22Rv1 (cell line): ENCODE results near the gene MAPK14.
"Not testable (repeated sequence)": the region's sequence is repeated elsewhere in the genome, so short reads cannot be mapped to it uniquely, and the experiment has no call there.

Source experiments
- ZFX ChIP-seq: fragments of 450-650 bp; IDR thresholded peaks from 2 replicates; pipeline ENCODE4 v1.6.1; 2017; ENCODE audit warnings: antibody characterized with exemption, borderline replicate concordance
- TF ChIP-seq, protein P1 (sequence below): fragments of 450-650 bp; IDR thresholded peaks from 2 replicates; pipeline ENCODE4 v1.5.1; 2017; ENCODE audit warnings: mild to moderate bottlenecking

DNA sequence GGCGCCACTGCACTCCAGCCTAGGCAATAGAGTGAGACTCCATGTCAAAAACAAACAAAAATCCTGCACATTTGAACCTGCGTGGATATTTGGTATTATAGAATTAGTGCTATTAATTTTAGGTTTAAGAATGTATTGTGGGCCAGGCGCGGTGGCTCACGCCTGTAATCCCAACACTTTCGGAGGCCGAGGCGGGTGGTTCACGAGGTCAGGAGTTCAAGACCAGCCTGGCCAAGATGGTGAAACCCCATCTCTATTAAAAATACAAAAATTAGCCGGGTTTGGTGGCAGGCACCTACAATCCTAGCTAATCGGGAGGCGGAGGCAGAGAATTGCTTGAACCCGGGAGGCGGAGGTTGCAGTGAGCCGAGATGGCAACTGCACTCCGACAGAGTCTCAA is 101.7 kb downstream of the MAPK14 start:
- TF ChIP-seq, protein P1, sequence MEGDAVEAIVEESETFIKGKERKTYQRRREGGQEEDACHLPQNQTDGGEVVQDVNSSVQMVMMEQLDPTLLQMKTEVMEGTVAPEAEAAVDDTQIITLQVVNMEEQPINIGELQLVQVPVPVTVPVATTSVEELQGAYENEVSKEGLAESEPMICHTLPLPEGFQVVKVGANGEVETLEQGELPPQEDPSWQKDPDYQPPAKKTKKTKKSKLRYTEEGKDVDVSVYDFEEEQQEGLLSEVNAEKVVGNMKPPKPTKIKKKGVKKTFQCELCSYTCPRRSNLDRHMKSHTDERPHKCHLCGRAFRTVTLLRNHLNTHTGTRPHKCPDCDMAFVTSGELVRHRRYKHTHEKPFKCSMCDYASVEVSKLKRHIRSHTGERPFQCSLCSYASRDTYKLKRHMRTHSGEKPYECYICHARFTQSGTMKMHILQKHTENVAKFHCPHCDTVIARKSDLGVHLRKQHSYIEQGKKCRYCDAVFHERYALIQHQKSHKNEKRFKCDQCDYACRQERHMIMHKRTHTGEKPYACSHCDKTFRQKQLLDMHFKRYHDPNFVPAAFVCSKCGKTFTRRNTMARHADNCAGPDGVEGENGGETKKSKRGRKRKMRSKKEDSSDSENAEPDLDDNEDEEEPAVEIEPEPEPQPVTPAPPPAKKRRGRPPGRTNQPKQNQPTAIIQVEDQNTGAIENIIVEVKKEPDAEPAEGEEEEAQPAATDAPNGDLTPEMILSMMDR = not testable (repeated sequence)
- TF ChIP-seq ZFX = not testable (repeated sequence)
